WTC11 (cell line): Measurements from ENCODE around the gene BLOC1S3. TPM values are rescaled to one million over a fixed set of nuclear protein-coding genes. Genes with fewer than 3 reads are reported as not detected.
A peak's percentile ranks its signal among the peaks of the same experiment; 100 is the strongest.

Experiments
- ATAC-seq: fragments of 200-7000 bp; cut with Tn5 transposase; 2 replicates; pipeline ENCODE4 v1.10.0; 2021; ENCODE audit warnings: mild to moderate bottlenecking, moderate library complexity
- CTCF ChIA-PET: fragments of 300-600 bp; sonication (Branson Sonifier 250); formaldehyde crosslinking; loops from one replicate; lab custom pipeline; 2021; ENCODE audit warnings: antibody characterized with exemption; lab: Charles Lee
- POLR2A ChIA-PET: fragments of 350-600 bp; sonication (Branson Sonifier 250); formaldehyde crosslinking; loops from one replicate; lab custom pipeline; 2021; ENCODE audit warnings: antibody characterized with exemption; lab: Charles Lee
- DNase-seq: peaks from one replicate; pipeline ENCODE4 v3.0.0; 2021; ENCODE audit warnings: low spot score
- H3K27ac Mint-ChIP-seq: 2 replicates; pipeline ENCODE4 v1.8.0; 2021; ENCODE audit warnings: mixed read lengths
- H3K27me3 Mint-ChIP-seq: 2 replicates; pipeline ENCODE4 v1.8.0; 2021; ENCODE audit warnings: low read depth, mild to moderate bottlenecking, moderate library complexity, mixed read lengths
- H3K36me3 Mint-ChIP-seq: 2 replicates; pipeline ENCODE4 v1.8.0; 2021; ENCODE audit warnings: mixed read lengths
- H3K4me1 Mint-ChIP-seq: 2 replicates; pipeline ENCODE4 v1.8.0; 2022; ENCODE audit warnings: mixed read lengths
- H3K4me3 Mint-ChIP-seq: 2 replicates; pipeline ENCODE4 v1.8.0; 2021; ENCODE audit warnings: mild to moderate bottlenecking, moderate library complexity, mixed read lengths
- H3K9me3 Mint-ChIP-seq: 2 replicates; pipeline ENCODE4 v1.8.0; 2021; ENCODE audit warnings: mixed read lengths
- GABPB1 ChIP-seq: sonication (generic); formaldehyde crosslinking; IDR thresholded peaks from 2 replicates; pipeline ENCODE4 v1.8.1; 2023; ENCODE audit warnings: mild to moderate bottlenecking, missing genetic modification reagents
- GRHL2 ChIP-seq: fragments of 250-450 bp; sonication (Bioruptor Pico); IDR thresholded peaks from 2 replicates; pipeline ENCODE4 v1.8.0; 2022; ENCODE audit warnings: mild to moderate bottlenecking, moderate library complexity; ENCODE audit not compliant: insufficient replicate concordance, severe bottlenecking
- GTF2I ChIP-seq: fragments of 250-450 bp; sonication (Bioruptor Pico); conservative IDR thresholded peaks from 2 replicates; pipeline ENCODE4 v1.4.0; 2021; ENCODE audit warnings: mild to moderate bottlenecking
- IRF2 ChIP-seq: sonication (generic); formaldehyde crosslinking; IDR thresholded peaks from 2 replicates; pipeline ENCODE4 v1.8.0; 2022; ENCODE audit warnings: low read depth, missing genetic modification reagents, borderline replicate concordance
- KAT7 ChIP-seq: sonication (generic); formaldehyde crosslinking; IDR thresholded peaks from 2 replicates; pipeline ENCODE4 v1.8.1; 2023; ENCODE audit warnings: missing genetic modification reagents, mild to moderate bottlenecking, borderline replicate concordance
- MYBL2 ChIP-seq: sonication (generic); formaldehyde crosslinking; IDR thresholded peaks from 2 replicates; pipeline ENCODE4 v1.8.1; 2023; ENCODE audit warnings: mild to moderate bottlenecking, moderate library complexity, missing genetic modification reagents
- SMAD4 ChIP-seq: sonication (generic); formaldehyde crosslinking; IDR thresholded peaks from 2 replicates; pipeline ENCODE4 v1.8.0; 2022; ENCODE audit warnings: mild to moderate bottlenecking, missing genetic modification reagents
- TEAD4 ChIP-seq: sonication (generic); formaldehyde crosslinking; IDR thresholded peaks from 2 replicates; pipeline ENCODE4 v1.8.0; 2022; ENCODE audit warnings: mild to moderate bottlenecking, missing genetic modification reagents
- TP53 ChIP-seq: sonication (generic); formaldehyde crosslinking; IDR thresholded peaks from 2 replicates; pipeline ENCODE4 v1.8.1; 2023; ENCODE audit warnings: mild to moderate bottlenecking, missing genetic modification reagents
- ZNF138 ChIP-seq: sonication (generic); formaldehyde crosslinking; conservative IDR thresholded peaks from 2 replicates; pipeline ENCODE4 v1.8.1; 2022; ENCODE audit warnings: mild to moderate bottlenecking, moderate library complexity, missing genetic modification reagents
- ZNF219 ChIP-seq: sonication (generic); formaldehyde crosslinking; IDR thresholded peaks from 2 replicates; pipeline ENCODE4 v1.8.0; 2023; ENCODE audit warnings: missing genetic modification reagents, mild to moderate bottlenecking, borderline replicate concordance
- ZNF416 ChIP-seq: fragments of 250-450 bp; sonication (Bioruptor Pico); IDR thresholded peaks from 2 replicates; pipeline ENCODE4 v1.9.0; 2021; ENCODE audit warnings: mild to moderate bottlenecking, inconsistent platforms
- total RNA-seq: library from RNA; stranded (reverse); gene quantifications from 3 replicates; pipeline ENCODE4 v1.2.3, GENCODE V29; 2021
- TF ChIP-seq, protein P1 (sequence below): sonication (generic); formaldehyde crosslinking; IDR thresholded peaks from 2 replicates; pipeline ENCODE4 v1.8.0; 2023; ENCODE audit warnings: missing genetic modification reagents
- TF ChIP-seq, protein P2 (sequence below): fragments of 250-450 bp; sonication (Bioruptor Pico); IDR thresholded peaks from 2 replicates; pipeline ENCODE4 v1.9.0; 2021; ENCODE audit warnings: moderate library complexity, mild to moderate bottlenecking, inconsistent platforms, borderline replicate concordance
- TF ChIP-seq, protein P3 (sequence below): sonication (generic); formaldehyde crosslinking; conservative IDR thresholded peaks from 2 replicates; pipeline ENCODE4 v1.8.1; 2022; ENCODE audit warnings: mild to moderate bottlenecking, missing genetic modification reagents
- TF ChIP-seq, protein P4 (sequence below): fragments of 250-450 bp; sonication (Bioruptor Pico); IDR thresholded peaks from 2 replicates; pipeline ENCODE4 v1.8.0; 2021; ENCODE audit warnings: mild to moderate bottlenecking
- TF ChIP-seq, protein P5 (sequence below): sonication (generic); formaldehyde crosslinking; IDR thresholded peaks from 2 replicates; pipeline ENCODE4 v1.8.1; 2023; ENCODE audit warnings: mild to moderate bottlenecking, missing genetic modification reagents
- TF ChIP-seq, protein P6 (sequence below): sonication (generic); formaldehyde crosslinking; IDR thresholded peaks from 2 replicates; pipeline ENCODE4 v1.8.1; 2023; ENCODE audit warnings: mild to moderate bottlenecking, missing genetic modification reagents

The BLOC1S3 gene
- total RNA-seq, 1 experiment from 2014 or later = 10.0 TPM

DNA sequence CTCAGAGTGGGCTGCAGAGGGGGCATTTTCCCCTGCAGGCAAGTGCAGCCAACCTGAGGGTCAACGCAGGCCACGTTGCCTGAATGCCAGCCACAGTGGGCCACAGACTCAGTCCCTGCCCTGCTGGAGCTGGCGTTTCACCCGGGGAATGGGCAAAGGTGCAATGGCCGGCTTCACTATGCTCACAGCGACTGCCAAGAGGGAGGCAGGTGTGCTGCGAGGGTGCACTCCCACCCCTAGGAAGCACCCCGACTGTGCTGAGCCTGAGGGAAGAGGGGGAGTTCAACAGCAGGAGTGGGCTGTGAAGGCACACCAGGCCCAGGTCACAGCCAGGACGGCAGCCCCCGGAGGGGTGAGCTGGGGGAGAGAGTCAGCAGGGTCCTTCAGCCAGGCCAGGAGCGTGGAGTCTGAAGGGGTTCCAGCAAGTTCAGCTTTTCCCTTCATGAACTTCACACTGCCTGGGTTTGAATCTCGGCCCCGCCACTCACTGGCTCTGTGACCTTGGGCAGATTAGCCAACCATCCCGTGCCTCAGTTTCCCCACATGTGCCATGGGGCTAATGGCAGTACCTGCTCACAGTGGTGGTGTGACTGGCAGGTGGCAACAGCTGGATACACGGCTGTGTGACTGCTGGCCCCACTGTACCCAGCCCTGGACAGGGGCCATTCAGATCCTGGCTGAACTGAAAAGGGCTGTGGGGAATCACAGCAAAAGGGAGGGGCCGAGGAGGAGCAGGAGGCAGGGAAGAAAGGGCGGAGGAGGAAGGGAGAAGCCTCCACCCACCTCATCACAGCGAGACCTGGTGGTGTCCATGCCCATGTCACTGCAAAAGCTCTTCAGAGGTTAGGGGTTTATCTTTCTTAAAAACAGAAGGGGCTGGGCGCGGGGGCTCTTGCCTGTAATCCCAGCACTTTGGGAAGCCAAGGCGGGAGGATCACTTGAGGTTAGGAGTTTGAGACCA, 8.2 kb upstream of the BLOC1S3 start:
- no peak overlapping the region for H3K4me3 Mint-ChIP-seq
- no peaks in the 10 kb centered on the region for H3K36me3 Mint-ChIP-seq
- ATAC-seq (no peak), DNase-seq (no peak)
- H3K4me1 Mint-ChIP-seq = peaks cover 6% of the 10 kb centered on the region
- POLR2A ChIA-PET = no interaction called here
- H3K27me3 Mint-ChIP-seq = no peaks in the 10 kb centered on the region; the same call in 1 of the 2 replicates
- no peaks in the 10 kb centered on the region for H3K9me3 Mint-ChIP-seq
- no peak for TF ChIP-seq IRF2 (CRISPR knock-in tag)
- TF ChIP-seq, protein P1, sequence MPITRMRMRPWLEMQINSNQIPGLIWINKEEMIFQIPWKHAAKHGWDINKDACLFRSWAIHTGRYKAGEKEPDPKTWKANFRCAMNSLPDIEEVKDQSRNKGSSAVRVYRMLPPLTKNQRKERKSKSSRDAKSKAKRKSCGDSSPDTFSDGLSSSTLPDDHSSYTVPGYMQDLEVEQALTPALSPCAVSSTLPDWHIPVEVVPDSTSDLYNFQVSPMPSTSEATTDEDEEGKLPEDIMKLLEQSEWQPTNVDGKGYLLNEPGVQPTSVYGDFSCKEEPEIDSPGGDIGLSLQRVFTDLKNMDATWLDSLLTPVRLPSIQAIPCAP = no peak
- H3K27ac Mint-ChIP-seq = no peak overlapping the region
- CTCF ChIA-PET = interaction anchor here (1.1 to 1.7 kb wide), 4 partner anchors 8 to 18 kb away, joined by 3 to 5 read pairs (median 4); no protein-coding TSS in a partner anchor

DNA sequence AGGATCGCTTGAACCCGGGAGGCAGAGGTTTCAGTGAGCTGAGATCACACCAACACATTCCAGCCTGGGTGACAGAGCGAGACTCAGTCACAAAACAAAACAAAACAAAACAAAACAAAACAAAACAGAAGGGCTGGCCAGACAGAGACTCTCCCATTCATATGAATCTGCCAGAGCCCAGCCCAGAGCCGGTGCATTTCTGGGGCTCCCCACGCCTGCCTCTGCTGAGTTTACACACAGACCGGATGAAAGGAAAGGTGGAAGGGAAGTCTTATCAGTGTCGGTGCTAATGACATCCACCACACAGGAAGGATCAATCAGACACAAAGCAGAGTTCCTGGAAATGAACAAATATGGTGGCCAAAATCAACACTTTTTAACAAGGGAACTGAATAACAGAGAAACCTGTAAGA, 7.4 kb upstream of the BLOC1S3 start:
- H3K4me3 Mint-ChIP-seq = no peak overlapping the region
- no peaks in the 10 kb centered on the region for H3K9me3 Mint-ChIP-seq
- DNase-seq = no peak
- ATAC-seq = no peak
- POLR2A ChIA-PET = no interaction called here
- no peak overlapping the region for H3K27ac Mint-ChIP-seq
- H3K27me3 Mint-ChIP-seq = no peaks in the 10 kb centered on the region; the same call in 1 of the 2 replicates
- CTCF ChIA-PET = interaction anchor here (1.1 to 1.7 kb wide), 3 partner anchors 9 to 16 kb away, joined by 4 to 5 read pairs (median 4); no protein-coding TSS in a partner anchor
- peaks cover 6% of the 10 kb centered on the region for H3K4me1 Mint-ChIP-seq
- no peaks in the 10 kb centered on the region for H3K36me3 Mint-ChIP-seq
- TF ChIP-seq, protein P2, sequence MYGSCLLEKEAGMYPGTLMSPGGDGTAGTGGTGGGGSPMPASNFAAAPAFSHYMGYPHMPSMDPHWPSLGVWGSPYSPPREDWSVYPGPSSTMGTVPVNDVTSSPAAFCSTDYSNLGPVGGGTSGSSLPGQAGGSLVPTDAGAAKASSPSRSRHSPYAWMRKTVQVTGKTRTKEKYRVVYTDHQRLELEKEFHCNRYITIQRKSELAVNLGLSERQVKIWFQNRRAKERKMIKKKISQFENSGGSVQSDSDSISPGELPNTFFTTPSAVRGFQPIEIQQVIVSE (CRISPR knock-in tag) = no peak
- TF ChIP-seq GABPB1 (CRISPR knock-in tag) = peak; percentile 41; the same call in 1 of the 2 replicates
- TF ChIP-seq, protein P3, sequence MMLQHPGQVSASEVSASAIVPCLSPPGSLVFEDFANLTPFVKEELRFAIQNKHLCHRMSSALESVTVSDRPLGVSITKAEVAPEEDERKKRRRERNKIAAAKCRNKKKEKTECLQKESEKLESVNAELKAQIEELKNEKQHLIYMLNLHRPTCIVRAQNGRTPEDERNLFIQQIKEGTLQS (CRISPR knock-in tag) = no peak

DNA sequence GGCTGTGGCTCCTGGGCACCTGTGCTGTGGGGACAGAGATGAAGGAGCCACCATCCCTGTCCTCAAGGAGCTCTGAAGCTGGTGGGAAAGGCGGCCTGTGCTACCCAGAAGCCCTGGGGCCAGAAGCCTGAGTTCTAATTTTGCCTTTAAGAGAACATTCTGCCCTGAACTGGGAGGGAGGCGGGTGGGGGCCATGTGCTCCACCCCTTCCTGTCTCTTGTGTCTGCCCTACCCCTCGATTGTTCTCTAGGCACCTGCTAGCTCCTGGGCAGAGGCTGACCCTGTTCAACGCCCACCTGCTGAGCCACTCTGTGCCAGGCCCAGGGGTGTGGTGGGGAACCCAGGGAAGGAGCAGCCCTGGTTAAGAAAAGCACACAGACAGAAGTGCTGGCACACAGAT, 6.4 kb upstream of the BLOC1S3 start:
- CTCF ChIA-PET = interaction anchor here (0.8 to 1.2 kb wide), 2 partner anchors 15 to 28 kb away, joined by 3 read pairs; no protein-coding TSS in a partner anchor
- no peak for ATAC-seq

More for the DNA sequence above, 6.4 kb upstream of the BLOC1S3 start:
- no peak overlapping the region for H3K27ac Mint-ChIP-seq
- POLR2A ChIA-PET = no interaction called here
- H3K9me3 Mint-ChIP-seq = no peaks in the 10 kb centered on the region
- H3K4me3 Mint-ChIP-seq = no peak overlapping the region
- no peak for TF ChIP-seq KAT7 (CRISPR knock-in tag)
- TF ChIP-seq, protein P4, sequence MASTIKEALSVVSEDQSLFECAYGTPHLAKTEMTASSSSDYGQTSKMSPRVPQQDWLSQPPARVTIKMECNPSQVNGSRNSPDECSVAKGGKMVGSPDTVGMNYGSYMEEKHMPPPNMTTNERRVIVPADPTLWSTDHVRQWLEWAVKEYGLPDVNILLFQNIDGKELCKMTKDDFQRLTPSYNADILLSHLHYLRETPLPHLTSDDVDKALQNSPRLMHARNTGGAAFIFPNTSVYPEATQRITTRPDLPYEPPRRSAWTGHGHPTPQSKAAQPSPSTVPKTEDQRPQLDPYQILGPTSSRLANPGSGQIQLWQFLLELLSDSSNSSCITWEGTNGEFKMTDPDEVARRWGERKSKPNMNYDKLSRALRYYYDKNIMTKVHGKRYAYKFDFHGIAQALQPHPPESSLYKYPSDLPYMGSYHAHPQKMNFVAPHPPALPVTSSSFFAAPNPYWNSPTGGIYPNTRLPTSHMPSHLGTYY = no peak
- TF ChIP-seq ZNF219 = no peak
- TF ChIP-seq SMAD4 = no peak
- no peak for TF ChIP-seq ZNF138 (CRISPR knock-in tag)
- TF ChIP-seq, protein P3 (CRISPR knock-in tag) = no peak
- no peak for TF ChIP-seq GRHL2 (CRISPR knock-in tag)
- no peak for TF ChIP-seq ZNF416
- no peak for TF ChIP-seq TP53 (CRISPR knock-in tag)
- TF ChIP-seq, protein P5, sequence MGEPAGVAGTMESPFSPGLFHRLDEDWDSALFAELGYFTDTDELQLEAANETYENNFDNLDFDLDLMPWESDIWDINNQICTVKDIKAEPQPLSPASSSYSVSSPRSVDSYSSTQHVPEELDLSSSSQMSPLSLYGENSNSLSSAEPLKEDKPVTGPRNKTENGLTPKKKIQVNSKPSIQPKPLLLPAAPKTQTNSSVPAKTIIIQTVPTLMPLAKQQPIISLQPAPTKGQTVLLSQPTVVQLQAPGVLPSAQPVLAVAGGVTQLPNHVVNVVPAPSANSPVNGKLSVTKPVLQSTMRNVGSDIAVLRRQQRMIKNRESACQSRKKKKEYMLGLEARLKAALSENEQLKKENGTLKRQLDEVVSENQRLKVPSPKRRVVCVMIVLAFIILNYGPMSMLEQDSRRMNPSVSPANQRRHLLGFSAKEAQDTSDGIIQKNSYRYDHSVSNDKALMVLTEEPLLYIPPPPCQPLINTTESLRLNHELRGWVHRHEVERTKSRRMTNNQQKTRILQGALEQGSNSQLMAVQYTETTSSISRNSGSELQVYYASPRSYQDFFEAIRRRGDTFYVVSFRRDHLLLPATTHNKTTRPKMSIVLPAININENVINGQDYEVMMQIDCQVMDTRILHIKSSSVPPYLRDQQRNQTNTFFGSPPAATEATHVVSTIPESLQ (CRISPR knock-in tag) = no peak
- TF ChIP-seq IRF2 (CRISPR knock-in tag) = no peak
- TF ChIP-seq MYBL2 = no peak
- TF ChIP-seq GTF2I (CRISPR knock-in tag) = no peak
- TF ChIP-seq TEAD4 (CRISPR knock-in tag) = no peak
- TF ChIP-seq, protein P6, sequence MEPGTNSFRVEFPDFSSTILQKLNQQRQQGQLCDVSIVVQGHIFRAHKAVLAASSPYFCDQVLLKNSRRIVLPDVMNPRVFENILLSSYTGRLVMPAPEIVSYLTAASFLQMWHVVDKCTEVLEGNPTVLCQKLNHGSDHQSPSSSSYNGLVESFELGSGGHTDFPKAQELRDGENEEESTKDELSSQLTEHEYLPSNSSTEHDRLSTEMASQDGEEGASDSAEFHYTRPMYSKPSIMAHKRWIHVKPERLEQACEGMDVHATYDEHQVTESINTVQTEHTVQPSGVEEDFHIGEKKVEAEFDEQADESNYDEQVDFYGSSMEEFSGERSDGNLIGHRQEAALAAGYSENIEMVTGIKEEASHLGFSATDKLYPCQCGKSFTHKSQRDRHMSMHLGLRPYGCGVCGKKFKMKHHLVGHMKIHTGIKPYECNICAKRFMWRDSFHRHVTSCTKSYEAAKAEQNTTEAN (CRISPR knock-in tag) = no peak
- no peaks in the 10 kb centered on the region; the same call in 1 of the 2 replicates for H3K27me3 Mint-ChIP-seq
- peaks cover under 1% of the 10 kb centered on the region for H3K4me1 Mint-ChIP-seq
- no peak for DNase-seq
- H3K36me3 Mint-ChIP-seq = no peaks in the 10 kb centered on the region
